ENCODE data around the gene VIPR2.

DNA sequence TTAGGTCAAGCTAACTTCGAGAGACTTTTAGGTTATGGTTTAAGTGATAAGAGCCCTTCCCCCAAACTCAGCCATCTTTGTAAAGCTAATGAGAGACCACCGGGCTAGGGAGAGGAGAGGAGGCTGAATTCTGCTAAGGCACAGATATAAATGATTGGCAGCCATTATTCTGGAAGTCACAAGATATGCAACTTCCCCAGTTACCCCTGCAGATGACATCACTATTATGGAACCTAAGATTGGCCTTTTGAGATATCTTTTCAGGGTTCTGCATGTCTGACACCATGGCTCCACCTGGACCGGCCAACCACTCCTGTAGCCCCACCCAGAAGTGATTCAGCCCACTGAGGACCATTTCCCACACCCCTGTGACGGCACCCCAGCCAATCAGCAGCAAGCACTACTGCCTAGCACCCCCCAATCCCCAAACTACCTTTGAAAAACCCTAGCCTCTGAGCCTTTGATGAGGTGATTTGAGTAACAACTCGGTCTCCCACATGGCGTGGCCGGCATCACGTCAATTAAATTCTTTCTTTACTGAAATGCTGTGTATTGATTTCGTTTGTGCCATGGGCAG, 14.4 kb downstream of the VIPR2 start:
- TF ChIP-seq POLR2A (IDR thresholded peaks at IDR 0.05; ENCODE audit: low read depth, low read length): no peak
- no peak for TF ChIP-seq TAF1 (IDR thresholded peaks at IDR 0.05; ENCODE audit: low read depth, low read length)
